Fibroblast of lung (primary cell): ENCODE data around the gene PLLP. TPM values are rescaled to one million over a fixed set of nuclear protein-coding genes. Genes with fewer than 3 reads are reported as not detected.

Experiments used
- DNase-seq, 2 donors: peaks; one replicate each; pipeline versions ENCODE4 v3.0.0 to v3.0.0-alpha.2; 2010; ENCODE audit warnings: low read depth in 2 of 2
- H2AFZ ChIP-seq: 2 replicates; pipeline ENCODE4 v1.5.1; 2012; ENCODE audit warnings: low read length, control low read depth, inconsistent platforms
- H3K27ac ChIP-seq: 2 replicates; pipeline ENCODE4 v1.5.1; 2011; ENCODE audit warnings: low read length, control low read depth; ENCODE audit not compliant: insufficient read depth
- H3K27me3 ChIP-seq: 2 replicates; pipeline ENCODE4 v1.5.1; 2011; ENCODE audit warnings: mild to moderate bottlenecking, low read length; ENCODE audit not compliant: control insufficient read depth, insufficient read depth
- H3K36me3 ChIP-seq: 2 replicates; pipeline ENCODE4 v1.5.1; 2011; ENCODE audit warnings: low read length; ENCODE audit not compliant: control insufficient read depth, insufficient read depth
- H3K4me1 ChIP-seq: 2 replicates; pipeline ENCODE4 v1.5.1; 2011; ENCODE audit warnings: low read length; ENCODE audit not compliant: control insufficient read depth, insufficient read depth; ENCODE audit errors: extremely low read depth
- H3K4me2 ChIP-seq: 2 replicates; pipeline ENCODE4 v1.5.1; 2011; ENCODE audit warnings: low read length, control low read depth; ENCODE audit not compliant: insufficient read depth; ENCODE audit errors: extremely low read depth
- H3K4me3 ChIP-seq, 4 experiments: fragments of 200-600 bp in 1 of 4; sonication (generic) in 1 of 4; replicated peaks in 1 of 4; 2 replicates each; pipeline ENCODE4 v1.5.1; 2011 to 2016; ENCODE audit warnings: low read length in 4 of 4, low read depth in 3 of 4, mild to moderate bottlenecking in 3 of 4, control low read depth in 2 of 4, inconsistent platforms in 1 of 4, mixed read lengths in 1 of 4; ENCODE audit not compliant: insufficient read depth in 1 of 4; ENCODE audit errors: control extremely low read depth in 1 of 4
- H3K79me2 ChIP-seq: 2 replicates; pipeline ENCODE4 v1.5.1; 2012; ENCODE audit warnings: mild to moderate bottlenecking, low read length, inconsistent platforms; ENCODE audit not compliant: control insufficient read depth, insufficient read depth
- H3K9ac ChIP-seq: 2 replicates; pipeline ENCODE4 v1.5.1; 2011; ENCODE audit warnings: mild to moderate bottlenecking, low read length, control low read depth; ENCODE audit not compliant: insufficient read depth
- H3K9me3 ChIP-seq: 2 replicates; pipeline ENCODE4 v1.5.1; 2012; ENCODE audit warnings: low read depth, low read length; ENCODE audit not compliant: control insufficient read depth, insufficient read depth
- H4K20me1 ChIP-seq: 2 replicates; pipeline ENCODE4 v1.5.1; 2011; ENCODE audit warnings: low read length; ENCODE audit not compliant: control insufficient read depth, insufficient read depth; ENCODE audit errors: extremely low read depth
- EZH2 ChIP-seq: IDR thresholded peaks from 2 replicates; pipeline ENCODE4 v1.5.1; 2012; ENCODE audit warnings: low read length, control low read depth, mild to moderate bottlenecking; ENCODE audit errors: missing control alignments
- polyA plus RNA-seq, 2 donors: library from polyadenylated mRNA; depleted of rRNA in 1 of 2; stranded (reverse) in 1 of 2; unstranded in 1 of 2; fragments of >200 nt; gene quantifications; 2 replicates each; pipeline ENCODE4 v1.2.1, GENCODE V29; 2011 to 2012; ENCODE audit warnings: missing spikeins in 1 of 2
- total RNA-seq: library from RNA; depleted of rRNA; stranded (reverse); fragments of >200 nt; gene quantifications from 2 replicates; pipeline ENCODE4 v1.2.1, GENCODE V29; 2014
- TF ChIP-seq, protein P1 (sequence below), 2 donors: IDR thresholded peaks in 1 of 2; conservative IDR thresholded peaks in 1 of 2; 1 replicate in 1 of 2; 2 replicates in 1 of 2; pipeline ENCODE4 v1.5.1; 2011 to 2012; ENCODE audit warnings: low read length in 2 of 2, control low read depth in 1 of 2, inconsistent platforms in 1 of 2, low read depth in 1 of 2, mild to moderate bottlenecking in 1 of 2

Gene PLLP
- total and polyA plus RNA-seq, 2 donors (not counting 1 experiment from before 2014, with no cell fraction given) = 0.05 TPM; not detected in 1

DNA sequence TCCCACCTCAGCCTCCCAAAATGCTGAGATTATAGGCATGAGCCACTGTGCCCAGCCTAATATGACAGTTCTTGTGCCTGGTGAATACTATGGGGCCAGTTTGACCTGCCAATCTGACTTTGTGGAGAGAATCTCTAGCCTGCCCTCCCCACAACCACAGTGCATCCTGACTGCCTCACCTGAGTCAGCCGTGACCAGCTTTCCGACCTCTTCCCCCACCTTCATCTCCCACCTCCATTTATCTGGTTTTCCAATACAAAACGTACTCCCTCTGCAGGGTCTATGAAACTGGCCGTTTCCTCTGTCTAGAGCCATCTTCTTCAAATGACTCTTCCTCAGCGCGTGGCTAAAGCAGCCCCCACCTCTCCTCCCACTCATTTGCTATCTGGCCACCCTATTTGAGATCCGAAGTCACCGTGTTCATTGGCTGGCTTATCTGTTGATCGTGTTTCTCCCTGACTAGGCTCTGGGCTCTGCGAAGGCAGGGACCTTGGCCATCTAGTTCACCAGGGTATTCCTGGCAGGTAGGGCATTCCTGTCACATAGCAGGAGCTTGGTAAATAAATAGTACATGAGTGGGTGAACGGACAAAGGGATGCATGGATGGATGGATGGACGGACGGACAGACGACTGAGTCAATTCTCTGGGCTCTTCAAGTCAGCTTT, 22.3 kb upstream of the PLLP start:
- no peak for DNase-seq
- H3K36me3 ChIP-seq = no peaks in the 10 kb centered on the region
- no peaks in the 10 kb centered on the region for H3K9me3 ChIP-seq
- no peaks in the 10 kb centered on the region for H3K4me1 ChIP-seq
- no peak overlapping the region for H2AFZ ChIP-seq
- peaks cover 6% of the 10 kb centered on the region for H3K27me3 ChIP-seq
- no peak overlapping the region for H3K4me2 ChIP-seq
- no peak for TF ChIP-seq EZH2
- TF ChIP-seq, protein P1, sequence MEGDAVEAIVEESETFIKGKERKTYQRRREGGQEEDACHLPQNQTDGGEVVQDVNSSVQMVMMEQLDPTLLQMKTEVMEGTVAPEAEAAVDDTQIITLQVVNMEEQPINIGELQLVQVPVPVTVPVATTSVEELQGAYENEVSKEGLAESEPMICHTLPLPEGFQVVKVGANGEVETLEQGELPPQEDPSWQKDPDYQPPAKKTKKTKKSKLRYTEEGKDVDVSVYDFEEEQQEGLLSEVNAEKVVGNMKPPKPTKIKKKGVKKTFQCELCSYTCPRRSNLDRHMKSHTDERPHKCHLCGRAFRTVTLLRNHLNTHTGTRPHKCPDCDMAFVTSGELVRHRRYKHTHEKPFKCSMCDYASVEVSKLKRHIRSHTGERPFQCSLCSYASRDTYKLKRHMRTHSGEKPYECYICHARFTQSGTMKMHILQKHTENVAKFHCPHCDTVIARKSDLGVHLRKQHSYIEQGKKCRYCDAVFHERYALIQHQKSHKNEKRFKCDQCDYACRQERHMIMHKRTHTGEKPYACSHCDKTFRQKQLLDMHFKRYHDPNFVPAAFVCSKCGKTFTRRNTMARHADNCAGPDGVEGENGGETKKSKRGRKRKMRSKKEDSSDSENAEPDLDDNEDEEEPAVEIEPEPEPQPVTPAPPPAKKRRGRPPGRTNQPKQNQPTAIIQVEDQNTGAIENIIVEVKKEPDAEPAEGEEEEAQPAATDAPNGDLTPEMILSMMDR (conservative IDR thresholded peaks at IDR 0.05 in 1 of 2, IDR thresholded peaks at IDR 0.05 in 1 of 2; ENCODE audit: low read depth in 1 of 2, low read length in 2 of 2) = no peak
- H3K4me3 ChIP-seq = no peak overlapping the region
- H3K79me2 ChIP-seq = no peaks in the 10 kb centered on the region
- H3K9ac ChIP-seq = no peak overlapping the region
- H3K27ac ChIP-seq = no peak overlapping the region
- no peaks in the 10 kb centered on the region for H4K20me1 ChIP-seq

DNA sequence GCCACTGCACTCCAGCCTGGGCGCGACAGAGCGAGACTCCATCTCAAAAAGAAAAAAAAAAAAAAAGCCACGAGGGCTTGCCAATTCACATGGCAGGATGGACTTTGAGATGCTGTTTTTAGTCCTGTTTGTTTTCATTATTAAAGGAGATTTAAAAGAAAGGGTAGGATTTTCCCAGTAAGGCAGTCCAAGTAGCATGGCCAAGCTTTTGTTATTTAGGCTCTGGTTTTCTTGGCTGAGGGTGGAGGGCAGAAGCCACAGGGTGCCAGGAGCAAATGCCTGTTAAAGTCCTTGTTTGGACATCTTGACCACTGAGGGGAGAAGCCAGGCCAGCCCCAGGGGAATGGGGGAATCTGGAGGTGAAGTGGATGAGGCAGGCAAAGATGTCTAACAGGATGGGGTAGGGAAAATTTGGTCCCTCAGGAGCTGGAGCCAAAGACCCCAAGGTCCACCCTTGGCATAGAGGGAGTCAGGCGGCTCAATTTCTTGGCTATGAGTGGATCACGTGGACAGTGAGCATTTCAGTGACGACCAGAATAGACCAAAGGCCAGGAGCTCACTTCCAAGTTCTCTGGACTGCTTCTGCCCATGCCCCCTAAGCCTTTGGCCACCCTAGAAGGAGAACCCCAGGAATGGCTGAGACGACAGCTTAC, 20.8 kb upstream of the PLLP start:
- no peak overlapping the region for H3K27ac ChIP-seq
- no peak overlapping the region for H3K4me2 ChIP-seq
- H3K9me3 ChIP-seq = no peaks in the 10 kb centered on the region
- no peak overlapping the region for H2AFZ ChIP-seq
- no peaks in the 10 kb centered on the region for H4K20me1 ChIP-seq
- H3K36me3 ChIP-seq = no peaks in the 10 kb centered on the region
- no peaks in the 10 kb centered on the region for H3K79me2 ChIP-seq
- H3K9ac ChIP-seq = no peak overlapping the region
- no peak overlapping the region for H3K4me3 ChIP-seq
- no peak for TF ChIP-seq EZH2
- TF ChIP-seq, protein P1 (conservative IDR thresholded peaks at IDR 0.05 in 1 of 2, IDR thresholded peaks at IDR 0.05 in 1 of 2; ENCODE audit: low read depth in 1 of 2, low read length in 2 of 2) = no peak
- no peak for DNase-seq
- no peaks in the 10 kb centered on the region for H3K4me1 ChIP-seq
- peaks cover 6% of the 10 kb centered on the region for H3K27me3 ChIP-seq

DNA sequence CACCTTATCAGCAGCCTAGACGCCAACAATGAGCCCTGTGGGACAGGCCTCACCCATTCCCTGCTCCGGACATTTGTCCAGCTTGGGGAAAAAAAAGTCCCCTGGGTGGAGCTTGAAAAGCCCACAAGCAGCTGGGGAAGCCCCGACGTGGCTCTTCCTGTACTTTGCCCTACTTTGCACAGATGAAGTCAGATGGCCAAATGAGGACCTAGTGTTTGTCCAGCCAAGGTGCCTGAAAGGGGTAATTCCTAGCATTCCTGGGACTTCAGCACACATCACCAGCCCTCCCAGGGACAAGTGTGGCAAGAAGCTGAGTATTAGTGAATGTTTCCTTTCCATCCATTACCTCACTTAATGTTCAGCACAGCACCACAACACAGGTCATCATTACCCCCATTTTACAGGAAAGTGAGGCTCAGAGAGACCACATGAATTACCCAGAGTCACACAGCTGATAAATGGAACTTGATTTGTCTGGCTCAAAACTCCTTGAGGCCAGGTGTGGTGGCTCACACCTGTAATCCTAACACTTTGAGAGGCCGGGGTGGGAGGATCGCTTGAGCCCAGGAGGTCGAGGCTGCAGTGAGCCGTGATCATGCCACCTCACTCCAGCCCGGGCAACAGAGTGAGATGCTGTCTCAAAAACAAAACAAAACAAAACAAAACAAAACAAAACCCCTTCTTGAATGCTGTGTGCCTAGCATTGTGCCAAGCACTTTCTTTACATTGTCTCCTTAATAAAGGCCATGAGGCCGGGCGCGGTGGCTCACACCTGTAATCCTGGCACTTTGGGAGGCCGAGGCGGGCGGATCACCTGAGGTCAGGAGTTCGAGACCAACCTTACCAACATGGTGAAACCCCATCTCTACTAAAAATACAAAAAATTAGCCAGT, 19.9 kb upstream of the PLLP start:
- H3K9me3 ChIP-seq = no peaks in the 10 kb centered on the region
- TF ChIP-seq EZH2 = no peak
- TF ChIP-seq, protein P1 (conservative IDR thresholded peaks at IDR 0.05 in 1 of 2, IDR thresholded peaks at IDR 0.05 in 1 of 2; ENCODE audit: low read depth in 1 of 2, low read length in 2 of 2) = no peak
- no peaks in the 10 kb centered on the region for H3K79me2 ChIP-seq
- peak; percentile 36 to 69 for DNase-seq
- H3K9ac ChIP-seq = no peak overlapping the region
- no peaks in the 10 kb centered on the region for H3K4me1 ChIP-seq
- peaks cover 6% of the 10 kb centered on the region for H3K27me3 ChIP-seq
- H3K36me3 ChIP-seq = no peaks in the 10 kb centered on the region
- H3K4me3 ChIP-seq = no peak overlapping the region
- no peak overlapping the region for H2AFZ ChIP-seq
- no peaks in the 10 kb centered on the region for H4K20me1 ChIP-seq
- H3K4me2 ChIP-seq = no peak overlapping the region
- no peak overlapping the region for H3K27ac ChIP-seq
